ENCODE results near the gene SPDYE3.

SPDYE3 gene

DNA sequence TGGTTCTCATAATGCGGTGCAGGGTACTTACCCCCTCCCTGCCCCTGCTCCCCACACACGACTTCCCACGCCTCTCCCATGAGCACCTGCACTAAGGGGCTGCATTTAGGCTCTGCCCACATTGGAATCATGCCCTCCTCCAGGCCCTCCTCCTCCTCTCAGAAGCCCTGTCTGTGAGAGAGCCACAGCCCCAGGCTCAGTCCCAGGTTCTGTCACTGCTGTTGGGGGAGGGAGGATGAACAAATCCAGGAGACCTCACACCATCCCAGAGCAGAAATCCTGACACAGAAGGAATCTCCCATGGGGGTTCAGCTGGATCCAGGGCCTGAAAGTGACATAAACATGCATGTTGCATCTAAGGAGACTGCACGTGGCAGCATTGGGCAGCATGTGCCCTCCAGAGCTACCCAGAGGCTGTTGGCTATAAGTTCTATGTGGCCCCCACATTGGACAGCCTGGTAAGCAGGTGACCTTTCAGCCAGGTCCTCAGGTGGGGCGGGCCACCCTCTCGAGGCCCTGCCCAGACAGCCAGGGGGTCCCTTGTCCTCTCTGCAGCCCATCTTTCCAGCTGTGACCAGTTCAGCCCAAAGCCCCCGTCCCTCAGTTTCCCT lies 64.2 kb downstream of the SPDYE3 start:
- H3K4me3 ChIP-seq (ENCODE audit: low read depth, low read length) = no peak overlapping the region
- DNase-seq (ENCODE audit: low read depth) = no peak
- no peak for TF ChIP-seq CTCF (conservative IDR thresholded peaks at IDR 0.05; ENCODE audit: low read depth, low read length)
